MCF 10A (cell line): ENCODE results near the gene LIMK1. TPM values are rescaled to one million over a fixed set of nuclear protein-coding genes. Genes with fewer than 3 reads are reported as not detected.

ENCODE experiments used
- BruUV-seq: library from RNA; stranded (reverse); fragments of 400-500 nt; replicated peaks from 2 replicates; lab custom pipeline; 2021; lab: Mats Ljungman, UMichigan
- CTCF ChIA-PET: fragments of 300-600 bp; sonication (Branson Sonifier 250); formaldehyde crosslinking; extraction: SDS; loops from one replicate; lab custom pipeline; 2021; ENCODE audit warnings: antibody characterized with exemption, inconsistent platforms; lab: Yijun Ruan, JAX
- POLR2A ChIA-PET: fragments of 300-600, 350-650 bp; sonication (Branson Sonifier 250); formaldehyde crosslinking; extraction: SDS; loops from one replicate; lab custom pipeline; 2020; ENCODE audit warnings: antibody characterized with exemption, inconsistent platforms; lab: Yijun Ruan, JAX
- DNase-seq: peaks from one replicate; pipeline ENCODE4 v3.0.0-alpha.2; 2018; ENCODE audit not compliant: unreplicated experiment
- H3K27ac Mint-ChIP-seq: one replicate; pipeline ENCODE4 v1.8.0; 2022; ENCODE audit warnings: mild to moderate bottlenecking, low read depth, mixed read lengths; ENCODE audit not compliant: unreplicated experiment
- H3K27me3 Mint-ChIP-seq: one replicate; pipeline ENCODE4 v1.8.0; 2022; ENCODE audit warnings: mixed read lengths; ENCODE audit not compliant: insufficient read depth, unreplicated experiment
- H3K36me3 Mint-ChIP-seq: one replicate; pipeline ENCODE4 v1.8.0; 2022; ENCODE audit warnings: mild to moderate bottlenecking, moderate library complexity, mixed read lengths; ENCODE audit not compliant: insufficient read depth, unreplicated experiment
- H3K4me1 Mint-ChIP-seq: one replicate; pipeline ENCODE4 v1.8.0; 2022; ENCODE audit warnings: mixed read lengths; ENCODE audit not compliant: insufficient read depth, unreplicated experiment
- H3K4me3 Mint-ChIP-seq: one replicate; pipeline ENCODE4 v1.8.0; 2022; ENCODE audit warnings: mild to moderate bottlenecking, moderate library complexity, mixed read lengths; ENCODE audit not compliant: unreplicated experiment
- H3K9me3 Mint-ChIP-seq: one replicate; pipeline ENCODE4 v1.8.0; 2022; ENCODE audit warnings: mixed read lengths; ENCODE audit not compliant: unreplicated experiment
- CTCF ChIP-seq: fragments of 200-600 bp; IDR thresholded peaks from one replicate; pipeline ENCODE4 v1.8.0; 2022; ENCODE audit warnings: antibody characterized with exemption, mild to moderate bottlenecking; ENCODE audit not compliant: unreplicated experiment
- intact Hi-C: fragments of 100-400 bp; cut with micrococcal nuclease; formaldehyde crosslinking; loops from 2 replicates; pipeline ENCODE4 v1.14.1; 2022
- total RNA-seq: library from RNA; stranded (reverse); gene quantifications from 2 replicates; pipeline ENCODE4 v1.2.3, GENCODE V29; 2022

Gene LIMK1
- total RNA-seq, 1 experiment from 2014 or later, result 21.4 TPM

DNA sequence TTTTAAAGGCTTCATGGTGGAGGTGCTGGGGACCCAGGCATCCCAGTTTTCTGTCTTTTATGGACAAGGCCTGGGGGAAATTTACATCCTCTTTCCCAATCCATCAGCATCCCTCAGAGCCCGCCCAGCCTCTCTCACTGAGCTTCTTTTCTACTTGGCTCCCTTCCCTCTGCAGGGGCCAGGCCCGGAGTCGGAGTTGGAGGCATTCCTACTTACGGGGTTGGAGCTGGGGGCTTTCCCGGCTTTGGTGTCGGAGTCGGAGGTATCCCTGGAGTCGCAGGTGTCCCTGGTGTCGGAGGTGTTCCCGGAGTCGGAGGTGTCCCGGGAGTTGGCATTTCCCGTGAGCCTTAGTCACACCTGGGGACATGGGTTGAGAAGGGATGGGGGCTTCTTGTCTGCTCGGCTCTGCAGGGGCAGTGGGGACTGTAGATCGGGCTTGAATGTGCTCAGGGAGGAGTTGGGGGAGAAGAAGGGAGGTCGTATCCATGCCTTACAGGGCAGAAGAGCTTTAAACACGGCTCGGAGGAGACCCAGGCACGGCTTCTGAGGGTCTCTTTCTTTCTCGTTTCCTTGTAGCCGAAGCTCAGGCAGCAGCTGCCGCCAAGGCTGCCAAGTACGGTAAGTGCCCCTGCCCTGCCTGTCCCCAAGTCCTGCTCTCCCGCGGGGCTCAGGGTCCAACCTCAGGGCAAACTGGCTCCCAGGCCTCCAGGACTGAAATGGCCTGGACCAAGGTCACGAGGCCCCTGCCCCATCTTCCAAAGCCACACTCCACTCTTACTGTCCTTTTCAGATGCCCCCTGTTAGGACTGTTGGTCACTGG is 27.3 kb upstream of the LIMK1 start:
- no peak for DNase-seq
- Mint-ChIP-seq H3K9me3 (no peaks in the 10 kb centered on the region), H3K4me1 (peaks cover 18% of the 10 kb centered on the region), H3K27me3 (peaks cover 42% of the 10 kb centered on the region), H3K36me3 (no peaks in the 10 kb centered on the region), H3K27ac (no peak overlapping the region), H3K4me3 (no peak overlapping the region)
- BruUV-seq, result no TSS peak
- POLR2A ChIA-PET, result interaction anchor here (0.6 kb wide), 1 partner anchor 9 kb away, joined by 3 read pairs; no protein-coding TSS in a partner anchor
- CTCF ChIA-PET, result interaction anchor here (0.6 to 0.9 kb wide), 4 partner anchors 12 to 553 kb away, joined by 3 to 6 read pairs (median 4); no protein-coding TSS in a partner anchor
- intact Hi-C loops, result no loop called here
- no peak for TF ChIP-seq CTCF

GRCh38 chr7:74057216-74057925 is 26.2 kb upstream of the LIMK1 start:
- H3K9me3 Mint-ChIP-seq, result no peaks in the 10 kb centered on the region
- CTCF ChIA-PET, result interaction anchor here (0.9 to 1.2 kb wide), 2 partner anchors 11 to 149 kb away, joined by 3 to 5 read pairs; no protein-coding TSS in a partner anchor
- no peak for DNase-seq
- H3K36me3 Mint-ChIP-seq, result no peaks in the 10 kb centered on the region
- no peak for TF ChIP-seq CTCF
- no TSS peak for BruUV-seq
- no peak overlapping the region for H3K4me3 Mint-ChIP-seq
- peaks cover 24% of the 10 kb centered on the region for H3K4me1 Mint-ChIP-seq
- POLR2A ChIA-PET, result no interaction called here
- peaks cover 37% of the 10 kb centered on the region for H3K27me3 Mint-ChIP-seq
- intact Hi-C loops, result no loop called here
- H3K27ac Mint-ChIP-seq, result no peak overlapping the region

DNA sequence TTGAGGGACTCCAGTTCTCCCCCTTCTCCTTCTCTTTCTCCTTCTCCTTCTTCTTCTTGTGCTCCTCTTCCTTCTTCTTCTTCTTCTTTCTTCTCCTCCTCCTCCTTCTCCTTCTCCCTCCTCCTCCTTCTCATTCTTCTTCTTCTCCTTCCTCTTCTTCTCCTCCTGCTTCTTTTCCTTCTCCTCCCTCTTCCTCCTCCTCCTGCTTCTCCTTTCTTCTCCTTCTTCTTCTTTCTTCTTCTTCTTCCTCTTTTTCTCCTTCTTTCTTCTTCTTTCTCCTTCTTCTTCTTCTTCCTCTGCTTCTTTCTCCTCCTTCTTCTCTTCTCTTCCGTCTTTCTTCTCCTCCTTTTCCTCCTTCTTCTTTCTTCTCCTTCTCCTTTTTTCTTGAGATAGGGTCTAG is 25.6 kb upstream of the LIMK1 start:
- H3K4me1 Mint-ChIP-seq, result peaks cover 24% of the 10 kb centered on the region
- peaks cover 31% of the 10 kb centered on the region for H3K27me3 Mint-ChIP-seq
- no peak overlapping the region for H3K27ac Mint-ChIP-seq
- CTCF ChIA-PET, result interaction anchor here (1.1 to 2.5 kb wide), 3 partner anchors 10 to 194 kb away, joined by 3 to 11 read pairs (median 4); no protein-coding TSS in a partner anchor
- intact Hi-C loops, result no loop called here
- TF ChIP-seq CTCF, result no peak
- H3K4me3 Mint-ChIP-seq, result no peak overlapping the region
- DNase-seq, result no peak
- no peaks in the 10 kb centered on the region for H3K36me3 Mint-ChIP-seq
- POLR2A ChIA-PET, result interaction anchor here (2.4 kb wide), 1 partner anchor 22 kb away, joined by 12 read pairs; no protein-coding TSS in a partner anchor
- H3K9me3 Mint-ChIP-seq, result no peaks in the 10 kb centered on the region
- BruUV-seq, result no TSS peak

DNA sequence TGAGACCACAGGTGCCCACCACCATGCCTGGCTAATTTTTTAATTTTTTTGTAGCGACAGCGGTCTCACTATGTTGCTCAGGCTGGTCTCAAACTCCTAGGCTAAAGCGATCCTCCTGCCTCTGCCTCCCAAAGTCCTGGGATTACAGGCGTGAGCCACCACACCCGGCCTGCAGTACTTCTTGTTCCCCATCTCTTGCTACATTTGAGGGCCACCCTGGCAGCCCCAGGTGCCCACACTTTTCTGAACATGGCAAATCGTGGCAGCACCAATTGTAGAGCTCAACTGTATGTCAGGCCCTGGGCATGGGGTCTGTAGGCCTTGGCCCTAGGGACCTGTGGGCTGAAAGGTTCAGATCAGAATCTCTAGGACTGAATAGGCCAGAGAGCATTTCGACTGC is 25.1 kb upstream of the LIMK1 start:
- H3K27ac Mint-ChIP-seq, result no peak overlapping the region
- CTCF ChIA-PET, result interaction anchor here (0.6 to 3.0 kb wide), 8 partner anchors 10 to 1767 kb away, joined by 3 to 16 read pairs (median 4); no protein-coding TSS in a partner anchor

More for the DNA sequence above, 25.1 kb upstream of the LIMK1 start:
- Mint-ChIP-seq H3K4me1 (peaks cover 24% of the 10 kb centered on the region), H3K36me3 (no peaks in the 10 kb centered on the region), H3K4me3 (no peak overlapping the region), H3K9me3 (no peaks in the 10 kb centered on the region), H3K27me3 (peaks cover 26% of the 10 kb centered on the region)
- no peak for DNase-seq
- no peak for TF ChIP-seq CTCF
- POLR2A ChIA-PET, result interaction anchor here (1.8 to 2.4 kb wide), 2 partner anchors 21 to 26 kb away, joined by 7 to 12 read pairs; no protein-coding TSS in a partner anchor
- BruUV-seq, result no TSS peak
- intact Hi-C loops, result no loop called here
